Ishikawa (cell line): ENCODE measurements around the gene ST3GAL3.

Experiments used
- CEBPB ChIP-seq: IDR thresholded peaks from 2 replicates; pipeline ENCODE4 v1.6.1; 2012
- CREB1 ChIP-seq: IDR thresholded peaks from 2 replicates; pipeline ENCODE4 v1.6.1; 2012; ENCODE audit warnings: low read depth
- EP300 ChIP-seq: IDR thresholded peaks from 2 replicates; pipeline ENCODE4 v1.6.1; 2012; ENCODE audit warnings: borderline replicate concordance
- FOXM1 ChIP-seq: IDR thresholded peaks from 2 replicates; pipeline ENCODE4 v1.6.1; 2012; ENCODE audit warnings: low read depth, borderline replicate concordance
- NFIC ChIP-seq: IDR thresholded peaks from 2 replicates; pipeline ENCODE4 v1.6.1; 2012
- RAD21 ChIP-seq: IDR thresholded peaks from 2 replicates; pipeline ENCODE4 v1.6.1; 2012; ENCODE audit warnings: low read depth
- TAF1 ChIP-seq: IDR thresholded peaks from 2 replicates; pipeline ENCODE4 v1.6.1; 2012; ENCODE audit warnings: low read depth, mild to moderate bottlenecking
- TEAD4 ChIP-seq: IDR thresholded peaks from 2 replicates; pipeline ENCODE4 v1.6.1; 2012
- YY1 ChIP-seq: IDR thresholded peaks from 2 replicates; pipeline ENCODE4 v1.6.1; 2012; ENCODE audit warnings: low read depth
- ZBTB7A ChIP-seq: IDR thresholded peaks from 2 replicates; pipeline ENCODE4 v1.6.1; 2012; ENCODE audit warnings: low read depth
- TF ChIP-seq, protein P1 (sequence below): IDR thresholded peaks from 2 replicates; pipeline ENCODE4 v1.6.1; 2012
- TF ChIP-seq, protein P2 (sequence below): IDR thresholded peaks from 2 replicates; pipeline ENCODE4 v1.6.1; 2012; ENCODE audit warnings: low read depth, mild to moderate bottlenecking
- TF ChIP-seq, protein P3 (sequence below): IDR thresholded peaks from 2 replicates; pipeline ENCODE4 v1.6.1; 2012

DNA sequence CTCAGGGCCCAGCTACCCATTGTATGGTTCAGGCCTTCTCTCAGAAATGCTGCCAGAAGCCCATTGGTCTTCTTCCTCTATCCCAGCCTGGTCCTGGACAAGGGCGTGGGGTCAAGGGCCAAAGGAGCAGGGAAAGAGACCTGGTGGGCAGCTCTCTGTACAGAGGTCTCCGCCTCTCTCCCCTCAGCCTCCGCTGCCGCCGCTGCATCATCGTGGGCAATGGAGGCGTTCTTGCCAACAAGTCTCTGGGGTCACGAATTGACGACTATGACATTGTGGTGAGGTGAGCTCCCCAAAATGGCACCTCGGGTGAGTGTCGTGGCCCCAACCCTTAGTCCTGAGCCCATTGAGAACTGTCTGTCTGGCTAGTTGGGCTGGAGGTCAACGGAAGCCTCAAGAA is 191.6 kb downstream of the ST3GAL3 start:
- no peak for TF ChIP-seq ZBTB7A
- no peak for TF ChIP-seq YY1
- TF ChIP-seq TAF1: no peak
- TF ChIP-seq, protein P1, sequence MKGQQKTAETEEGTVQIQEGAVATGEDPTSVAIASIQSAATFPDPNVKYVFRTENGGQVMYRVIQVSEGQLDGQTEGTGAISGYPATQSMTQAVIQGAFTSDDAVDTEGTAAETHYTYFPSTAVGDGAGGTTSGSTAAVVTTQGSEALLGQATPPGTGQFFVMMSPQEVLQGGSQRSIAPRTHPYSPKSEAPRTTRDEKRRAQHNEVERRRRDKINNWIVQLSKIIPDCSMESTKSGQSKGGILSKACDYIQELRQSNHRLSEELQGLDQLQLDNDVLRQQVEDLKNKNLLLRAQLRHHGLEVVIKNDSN: no peak
- TF ChIP-seq, protein P2, sequence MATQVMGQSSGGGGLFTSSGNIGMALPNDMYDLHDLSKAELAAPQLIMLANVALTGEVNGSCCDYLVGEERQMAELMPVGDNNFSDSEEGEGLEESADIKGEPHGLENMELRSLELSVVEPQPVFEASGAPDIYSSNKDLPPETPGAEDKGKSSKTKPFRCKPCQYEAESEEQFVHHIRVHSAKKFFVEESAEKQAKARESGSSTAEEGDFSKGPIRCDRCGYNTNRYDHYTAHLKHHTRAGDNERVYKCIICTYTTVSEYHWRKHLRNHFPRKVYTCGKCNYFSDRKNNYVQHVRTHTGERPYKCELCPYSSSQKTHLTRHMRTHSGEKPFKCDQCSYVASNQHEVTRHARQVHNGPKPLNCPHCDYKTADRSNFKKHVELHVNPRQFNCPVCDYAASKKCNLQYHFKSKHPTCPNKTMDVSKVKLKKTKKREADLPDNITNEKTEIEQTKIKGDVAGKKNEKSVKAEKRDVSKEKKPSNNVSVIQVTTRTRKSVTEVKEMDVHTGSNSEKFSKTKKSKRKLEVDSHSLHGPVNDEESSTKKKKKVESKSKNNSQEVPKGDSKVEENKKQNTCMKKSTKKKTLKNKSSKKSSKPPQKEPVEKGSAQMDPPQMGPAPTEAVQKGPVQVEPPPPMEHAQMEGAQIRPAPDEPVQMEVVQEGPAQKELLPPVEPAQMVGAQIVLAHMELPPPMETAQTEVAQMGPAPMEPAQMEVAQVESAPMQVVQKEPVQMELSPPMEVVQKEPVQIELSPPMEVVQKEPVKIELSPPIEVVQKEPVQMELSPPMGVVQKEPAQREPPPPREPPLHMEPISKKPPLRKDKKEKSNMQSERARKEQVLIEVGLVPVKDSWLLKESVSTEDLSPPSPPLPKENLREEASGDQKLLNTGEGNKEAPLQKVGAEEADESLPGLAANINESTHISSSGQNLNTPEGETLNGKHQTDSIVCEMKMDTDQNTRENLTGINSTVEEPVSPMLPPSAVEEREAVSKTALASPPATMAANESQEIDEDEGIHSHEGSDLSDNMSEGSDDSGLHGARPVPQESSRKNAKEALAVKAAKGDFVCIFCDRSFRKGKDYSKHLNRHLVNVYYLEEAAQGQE: no peak
- no peak for TF ChIP-seq TEAD4
- TF ChIP-seq NFIC: no peak
- TF ChIP-seq CREB1: no peak
- no peak for TF ChIP-seq CEBPB
- no peak for TF ChIP-seq EP300
- TF ChIP-seq, protein P3, sequence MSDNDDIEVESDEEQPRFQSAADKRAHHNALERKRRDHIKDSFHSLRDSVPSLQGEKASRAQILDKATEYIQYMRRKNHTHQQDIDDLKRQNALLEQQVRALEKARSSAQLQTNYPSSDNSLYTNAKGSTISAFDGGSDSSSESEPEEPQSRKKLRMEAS: no peak
- TF ChIP-seq FOXM1: no peak
- no peak for TF ChIP-seq RAD21
